HepG2 (cell line): ENCODE measurements around the gene PSMB8. TPM values are rescaled to one million over a fixed set of nuclear protein-coding genes. Genes with fewer than 3 reads are reported as not detected.
A peak's percentile ranks its signal among the peaks of the same experiment; 100 is the strongest.

Source experiments
- ERF ChIP-seq: IDR thresholded peaks from 2 replicates; pipeline ENCODE4 v1.6.1; 2018; ENCODE audit warnings: missing biosample characterization, missing genetic modification reagents
- ETV6 ChIP-seq: sonication (generic); formaldehyde crosslinking; conservative IDR thresholded peaks from 2 replicates; pipeline ENCODE4 v1.4.0; 2020; ENCODE audit warnings: missing genetic modification reagents
- HOXA9 ChIP-seq: sonication (generic); formaldehyde crosslinking; IDR thresholded peaks from 2 replicates; pipeline ENCODE4 v1.8.1; 2022; ENCODE audit warnings: missing genetic modification reagents, mild to moderate bottlenecking, moderate library complexity, borderline replicate concordance
- KLF11 ChIP-seq: IDR thresholded peaks from 2 replicates; pipeline ENCODE4 v1.6.1; 2016; ENCODE audit warnings: missing compliant biosample characterization
- MIXL1 ChIP-seq: IDR thresholded peaks from 2 replicates; pipeline ENCODE4 v1.6.1; 2016
- SALL1 ChIP-seq: sonication (generic); formaldehyde crosslinking; IDR thresholded peaks from 2 replicates; pipeline ENCODE4 v1.8.0; 2022; ENCODE audit warnings: mild to moderate bottlenecking, missing genetic modification reagents
- ZBTB7A ChIP-seq: sonication (generic); formaldehyde crosslinking; IDR thresholded peaks from 2 replicates; pipeline ENCODE4 v1.8.0; 2022; ENCODE audit warnings: mild to moderate bottlenecking, missing genetic modification reagents
- ZFP36L2 ChIP-seq: sonication (generic); formaldehyde crosslinking; IDR thresholded peaks from 2 replicates; pipeline ENCODE4 v1.4.0; 2020; ENCODE audit warnings: missing genetic modification reagents
- ZNF761 ChIP-seq: sonication (generic); formaldehyde crosslinking; conservative IDR thresholded peaks from 2 replicates; pipeline ENCODE4 v1.4.0; 2020; ENCODE audit warnings: mild to moderate bottlenecking, missing genetic modification reagents
- polyA plus RNA-seq, 8 experiments: library from polyadenylated mRNA; depleted of rRNA in 3 of 8; stranded (reverse) in 7 of 8; unstranded in 1 of 8; fragments of >200 nt; fragmentation: Illumina TruSeq in 4 of 8; extraction: Trizol in 4 of 8; gene quantifications; 2 replicates each; pipeline versions ENCODE4 v1.2.1 to v1.2.3, GENCODE V29; 2011 to 2016; ENCODE audit warnings: low read depth in 4 of 8, missing spikeins in 1 of 8, mixed read lengths in 1 of 8; ENCODE audit not compliant: insufficient read depth in 1 of 8
- total RNA-seq, 5 experiments: library from RNA; depleted of rRNA; stranded (reverse); fragments of >200 nt; fragmentation: Illumina TruSeq; extraction: Trizol; gene quantifications; 2 replicates each; pipeline ENCODE4 v1.2.3, GENCODE V29; 2016; ENCODE audit warnings: low read depth in 1 of 5
- TF ChIP-seq, protein P1 (sequence below): sonication (generic); formaldehyde crosslinking; IDR thresholded peaks from 2 replicates; pipeline ENCODE4 v1.4.0; 2020; ENCODE audit warnings: mild to moderate bottlenecking, missing genetic modification reagents
- TF ChIP-seq, protein P2 (sequence below): IDR thresholded peaks from 2 replicates; pipeline ENCODE4 v1.6.1; 2016
- TF ChIP-seq, protein P3 (sequence below), 2 experiments: sonication (generic) in 1 of 2; formaldehyde crosslinking in 1 of 2; IDR thresholded peaks; 2 replicates each; pipeline versions ENCODE4 v1.4.0 to v1.6.1; 2018 to 2020; ENCODE audit warnings: missing genetic modification reagents in 2 of 2, borderline replicate concordance in 1 of 2, low read depth in 1 of 2, mild to moderate bottlenecking in 1 of 2, missing biosample characterization in 1 of 2
- TF ChIP-seq, protein P4 (sequence below): sonication (generic); formaldehyde crosslinking; IDR thresholded peaks from 2 replicates; pipeline ENCODE4 v1.5.1; 2020; ENCODE audit warnings: missing genetic modification reagents, mild to moderate bottlenecking, borderline replicate concordance
- TF ChIP-seq, protein P5 (sequence below): sonication (generic); formaldehyde crosslinking; IDR thresholded peaks from 2 replicates; pipeline ENCODE4 v1.4.0; 2020; ENCODE audit warnings: missing genetic modification reagents, borderline replicate concordance
- TF ChIP-seq, protein P6 (sequence below): sonication (generic); formaldehyde crosslinking; IDR thresholded peaks from 2 replicates; pipeline ENCODE4 v1.5.0; 2020; ENCODE audit warnings: missing genetic modification reagents, mild to moderate bottlenecking, borderline replicate concordance

PSMB8 gene
- total and polyA plus RNA-seq, 2 of the 13 experiments (the other 11 are each of a cell fraction or from before 2014, with no cell fraction given): 30.7 to 64.7 TPM

DNA sequence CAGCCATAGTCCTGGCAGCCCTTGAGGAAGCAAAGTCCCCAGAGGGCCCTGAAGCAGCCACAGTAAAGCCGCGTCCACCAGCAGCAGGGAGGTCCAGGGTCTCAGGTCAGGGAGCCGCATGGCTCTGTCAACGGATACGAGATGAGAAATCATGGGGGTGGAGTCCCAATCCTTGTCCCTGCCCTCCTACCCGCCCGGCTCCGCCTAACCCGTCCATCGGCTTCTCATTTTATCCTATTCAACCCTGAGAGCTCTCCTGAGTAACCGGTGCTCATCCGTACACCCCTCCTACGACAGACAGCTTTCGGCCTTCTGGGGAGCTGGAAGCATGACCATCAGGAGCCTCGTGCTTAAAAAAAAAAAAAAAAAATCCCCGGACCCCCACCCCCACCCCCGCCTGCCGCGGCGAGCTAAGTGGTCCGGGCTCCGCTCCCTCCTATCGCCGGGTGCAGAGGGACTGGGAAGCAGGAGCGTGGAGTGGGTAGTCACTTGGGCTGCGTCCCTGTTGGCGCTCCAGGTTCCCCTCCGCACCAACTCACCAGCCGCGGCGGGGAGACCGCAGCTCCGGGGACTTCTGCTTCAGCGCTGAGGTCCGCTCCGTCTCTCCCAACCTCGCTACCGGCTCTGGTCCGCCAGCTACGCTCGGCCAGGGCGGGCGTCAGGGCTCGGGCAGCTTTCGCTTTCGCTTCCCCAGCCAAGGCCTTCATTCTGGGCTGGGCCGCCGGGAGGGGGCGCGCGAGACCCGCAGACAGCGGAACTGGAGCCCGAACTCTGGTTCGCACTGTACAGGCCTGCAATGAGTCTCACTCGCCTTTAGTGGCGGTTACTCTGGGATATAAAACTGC lies 5.5 kb downstream of the PSMB8 start, which contains the start of gene TAP2 (continued):
- TF ChIP-seq HOXA9 (CRISPR knock-in tag) (no peak), ETV6 (CRISPR knock-in tag) (no peak), ERF (peak; percentile 80), ZNF761 (CRISPR knock-in tag) (no peak), MIXL1 (CRISPR knock-in tag) (peak; percentile 62; the same call in 1 of the 2 replicates), KLF11 (CRISPR knock-in tag) (peak; percentile 90), ZFP36L2 (no peak), ZBTB7A (CRISPR knock-in tag) (peak; percentile 10; the same call in 1 of the 2 replicates), SALL1 (peak; percentile 94)
- TF ChIP-seq, protein P1, sequence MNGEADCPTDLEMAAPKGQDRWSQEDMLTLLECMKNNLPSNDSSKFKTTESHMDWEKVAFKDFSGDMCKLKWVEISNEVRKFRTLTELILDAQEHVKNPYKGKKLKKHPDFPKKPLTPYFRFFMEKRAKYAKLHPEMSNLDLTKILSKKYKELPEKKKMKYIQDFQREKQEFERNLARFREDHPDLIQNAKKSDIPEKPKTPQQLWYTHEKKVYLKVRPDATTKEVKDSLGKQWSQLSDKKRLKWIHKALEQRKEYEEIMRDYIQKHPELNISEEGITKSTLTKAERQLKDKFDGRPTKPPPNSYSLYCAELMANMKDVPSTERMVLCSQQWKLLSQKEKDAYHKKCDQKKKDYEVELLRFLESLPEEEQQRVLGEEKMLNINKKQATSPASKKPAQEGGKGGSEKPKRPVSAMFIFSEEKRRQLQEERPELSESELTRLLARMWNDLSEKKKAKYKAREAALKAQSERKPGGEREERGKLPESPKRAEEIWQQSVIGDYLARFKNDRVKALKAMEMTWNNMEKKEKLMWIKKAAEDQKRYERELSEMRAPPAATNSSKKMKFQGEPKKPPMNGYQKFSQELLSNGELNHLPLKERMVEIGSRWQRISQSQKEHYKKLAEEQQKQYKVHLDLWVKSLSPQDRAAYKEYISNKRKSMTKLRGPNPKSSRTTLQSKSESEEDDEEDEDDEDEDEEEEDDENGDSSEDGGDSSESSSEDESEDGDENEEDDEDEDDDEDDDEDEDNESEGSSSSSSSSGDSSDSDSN (CRISPR knock-in tag): peak; percentile 94
- TF ChIP-seq, protein P2, sequence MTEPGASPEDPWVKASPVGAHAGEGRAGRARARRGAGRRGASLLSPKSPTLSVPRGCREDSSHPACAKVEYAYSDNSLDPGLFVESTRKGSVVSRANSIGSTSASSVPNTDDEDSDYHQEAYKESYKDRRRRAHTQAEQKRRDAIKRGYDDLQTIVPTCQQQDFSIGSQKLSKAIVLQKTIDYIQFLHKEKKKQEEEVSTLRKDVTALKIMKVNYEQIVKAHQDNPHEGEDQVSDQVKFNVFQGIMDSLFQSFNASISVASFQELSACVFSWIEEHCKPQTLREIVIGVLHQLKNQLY (CRISPR knock-in tag): no peak
- TF ChIP-seq, protein P3, sequence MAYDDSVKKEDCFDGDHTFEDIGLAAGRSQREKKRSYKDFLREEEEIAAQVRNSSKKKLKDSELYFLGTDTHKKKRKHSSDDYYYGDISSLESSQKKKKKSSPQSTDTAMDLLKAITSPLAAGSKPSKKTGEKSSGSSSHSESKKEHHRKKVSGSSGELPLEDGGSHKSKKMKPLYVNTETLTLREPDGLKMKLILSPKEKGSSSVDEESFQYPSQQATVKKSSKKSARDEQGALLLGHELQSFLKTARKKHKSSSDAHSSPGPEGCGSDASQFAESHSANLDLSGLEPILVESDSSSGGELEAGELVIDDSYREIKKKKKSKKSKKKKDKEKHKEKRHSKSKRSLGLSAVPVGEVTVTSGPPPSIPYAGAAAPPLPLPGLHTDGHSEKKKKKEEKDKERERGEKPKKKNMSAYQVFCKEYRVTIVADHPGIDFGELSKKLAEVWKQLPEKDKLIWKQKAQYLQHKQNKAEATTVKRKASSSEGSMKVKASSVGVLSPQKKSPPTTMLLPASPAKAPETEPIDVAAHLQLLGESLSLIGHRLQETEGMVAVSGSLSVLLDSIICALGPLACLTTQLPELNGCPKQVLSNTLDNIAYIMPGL (CRISPR knock-in tag; IDR thresholded peaks at IDR 0.05; ENCODE audit: borderline replicate concordance in 1 of 2, low read depth in 1 of 2): peak; percentile 99 to 100
- TF ChIP-seq, protein P4, sequence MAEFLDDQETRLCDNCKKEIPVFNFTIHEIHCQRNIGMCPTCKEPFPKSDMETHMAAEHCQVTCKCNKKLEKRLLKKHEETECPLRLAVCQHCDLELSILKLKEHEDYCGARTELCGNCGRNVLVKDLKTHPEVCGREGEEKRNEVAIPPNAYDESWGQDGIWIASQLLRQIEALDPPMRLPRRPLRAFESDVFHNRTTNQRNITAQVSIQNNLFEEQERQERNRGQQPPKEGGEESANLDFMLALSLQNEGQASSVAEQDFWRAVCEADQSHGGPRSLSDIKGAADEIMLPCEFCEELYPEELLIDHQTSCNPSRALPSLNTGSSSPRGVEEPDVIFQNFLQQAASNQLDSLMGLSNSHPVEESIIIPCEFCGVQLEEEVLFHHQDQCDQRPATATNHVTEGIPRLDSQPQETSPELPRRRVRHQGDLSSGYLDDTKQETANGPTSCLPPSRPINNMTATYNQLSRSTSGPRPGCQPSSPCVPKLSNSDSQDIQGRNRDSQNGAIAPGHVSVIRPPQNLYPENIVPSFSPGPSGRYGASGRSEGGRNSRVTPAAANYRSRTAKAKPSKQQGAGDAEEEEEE: no peak; the same call in 1 of the 2 replicates
- TF ChIP-seq, protein P5, sequence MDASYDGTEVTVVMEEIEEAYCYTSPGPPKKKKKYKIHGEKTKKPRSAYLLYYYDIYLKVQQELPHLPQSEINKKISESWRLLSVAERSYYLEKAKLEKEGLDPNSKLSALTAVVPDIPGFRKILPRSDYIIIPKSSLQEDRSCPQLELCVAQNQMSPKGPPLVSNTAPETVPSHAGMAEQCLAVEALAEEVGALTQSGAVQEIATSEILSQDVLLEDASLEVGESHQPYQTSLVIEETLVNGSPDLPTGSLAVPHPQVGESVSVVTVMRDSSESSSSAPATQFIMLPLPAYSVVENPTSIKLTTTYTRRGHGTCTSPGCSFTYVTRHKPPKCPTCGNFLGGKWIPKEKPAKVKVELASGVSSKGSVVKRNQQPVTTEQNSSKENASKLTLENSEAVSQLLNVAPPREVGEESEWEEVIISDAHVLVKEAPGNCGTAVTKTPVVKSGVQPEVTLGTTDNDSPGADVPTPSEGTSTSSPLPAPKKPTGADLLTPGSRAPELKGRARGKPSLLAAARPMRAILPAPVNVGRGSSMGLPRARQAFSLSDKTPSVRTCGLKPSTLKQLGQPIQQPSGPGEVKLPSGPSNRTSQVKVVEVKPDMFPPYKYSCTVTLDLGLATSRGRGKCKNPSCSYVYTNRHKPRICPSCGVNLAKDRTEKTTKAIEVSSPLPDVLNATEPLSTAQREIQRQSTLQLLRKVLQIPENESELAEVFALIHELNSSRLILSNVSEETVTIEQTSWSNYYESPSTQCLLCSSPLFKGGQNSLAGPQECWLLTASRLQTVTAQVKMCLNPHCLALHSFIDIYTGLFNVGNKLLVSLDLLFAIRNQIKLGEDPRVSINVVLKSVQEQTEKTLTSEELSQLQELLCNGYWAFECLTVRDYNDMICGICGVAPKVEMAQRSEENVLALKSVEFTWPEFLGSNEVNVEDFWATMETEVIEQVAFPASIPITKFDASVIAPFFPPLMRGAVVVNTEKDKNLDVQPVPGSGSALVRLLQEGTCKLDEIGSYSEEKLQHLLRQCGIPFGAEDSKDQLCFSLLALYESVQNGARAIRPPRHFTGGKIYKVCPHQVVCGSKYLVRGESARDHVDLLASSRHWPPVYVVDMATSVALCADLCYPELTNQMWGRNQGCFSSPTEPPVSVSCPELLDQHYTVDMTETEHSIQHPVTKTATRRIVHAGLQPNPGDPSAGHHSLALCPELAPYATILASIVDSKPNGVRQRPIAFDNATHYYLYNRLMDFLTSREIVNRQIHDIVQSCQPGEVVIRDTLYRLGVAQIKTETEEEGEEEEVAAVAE (CRISPR knock-in tag): peak; percentile 60; the same call in 1 of the 2 replicates
- TF ChIP-seq, protein P6, sequence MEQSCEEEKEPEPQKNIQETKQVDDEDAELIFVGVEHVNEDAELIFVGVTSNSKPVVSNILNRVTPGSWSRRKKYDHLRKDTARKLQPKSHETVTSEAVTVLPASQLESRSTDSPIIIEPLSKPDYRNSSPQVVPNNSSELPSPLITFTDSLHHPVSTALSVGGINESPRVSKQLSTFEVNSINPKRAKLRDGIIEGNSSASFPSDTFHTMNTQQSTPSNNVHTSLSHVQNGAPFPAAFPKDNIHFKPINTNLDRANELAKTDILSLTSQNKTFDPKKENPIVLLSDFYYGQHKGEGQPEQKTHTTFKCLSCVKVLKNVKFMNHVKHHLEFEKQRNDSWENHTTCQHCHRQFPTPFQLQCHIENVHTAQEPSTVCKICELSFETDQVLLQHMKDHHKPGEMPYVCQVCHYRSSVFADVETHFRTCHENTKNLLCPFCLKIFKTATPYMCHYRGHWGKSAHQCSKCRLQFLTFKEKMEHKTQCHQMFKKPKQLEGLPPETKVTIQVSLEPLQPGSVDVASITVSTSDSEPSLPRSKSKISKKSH (CRISPR knock-in tag): no peak; the same call in 1 of the 2 replicates
